K562 (cell line): ENCODE data around the gene TRIM75.

Experiments used
- NBN ChIP-seq: fragments of 450-650 bp; IDR thresholded peaks from 2 replicates; pipeline ENCODE4 v1.6.1; 2016; ENCODE audit warnings: low read depth, mild to moderate bottlenecking
- NFYB ChIP-seq: IDR thresholded peaks from 2 replicates; pipeline ENCODE4 v1.6.1; 2011; ENCODE audit warnings: mild to moderate bottlenecking, moderate library complexity; ENCODE audit not compliant: insufficient read length; ENCODE audit errors: extremely low read depth
- TF ChIP-seq, protein P1 (sequence below), 3 experiments: IDR thresholded peaks in 2 of 3; conservative IDR thresholded peaks in 1 of 3; 2 replicates each; pipeline ENCODE4 v1.5.1; 2011 to 2012; ENCODE audit warnings: low read length in 3 of 3, mild to moderate bottlenecking in 3 of 3, control low read depth in 2 of 3, improper control_type of control experiment in 1 of 3, inconsistent platforms in 1 of 3, low read depth in 1 of 3, mixed read lengths in 1 of 3, moderate library complexity in 1 of 3; ENCODE audit not compliant: insufficient read depth in 2 of 3

DNA sequence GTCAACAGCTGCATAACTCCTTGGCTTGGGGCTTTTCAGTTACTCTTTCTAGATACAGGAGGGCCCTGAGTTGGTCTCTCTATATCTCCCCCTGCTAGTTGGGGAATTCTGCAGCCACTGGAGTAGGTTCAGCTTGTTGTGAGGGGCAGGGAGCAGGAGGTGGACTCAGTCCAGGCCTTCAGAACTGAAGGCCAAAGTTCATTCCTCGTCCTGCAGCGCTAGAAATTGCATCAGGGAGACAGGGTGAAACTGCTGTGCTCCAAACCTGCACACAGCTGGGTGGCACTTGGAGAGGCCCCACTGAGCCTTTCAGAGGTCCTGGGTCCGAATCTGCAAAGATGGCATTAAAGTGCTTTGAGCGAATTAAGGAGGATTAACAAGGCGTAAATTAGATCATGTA is 46.8 kb upstream of the TRIM75 start:
- TF ChIP-seq NFYB (no peak), NBN (no peak)
- TF ChIP-seq, protein P1, sequence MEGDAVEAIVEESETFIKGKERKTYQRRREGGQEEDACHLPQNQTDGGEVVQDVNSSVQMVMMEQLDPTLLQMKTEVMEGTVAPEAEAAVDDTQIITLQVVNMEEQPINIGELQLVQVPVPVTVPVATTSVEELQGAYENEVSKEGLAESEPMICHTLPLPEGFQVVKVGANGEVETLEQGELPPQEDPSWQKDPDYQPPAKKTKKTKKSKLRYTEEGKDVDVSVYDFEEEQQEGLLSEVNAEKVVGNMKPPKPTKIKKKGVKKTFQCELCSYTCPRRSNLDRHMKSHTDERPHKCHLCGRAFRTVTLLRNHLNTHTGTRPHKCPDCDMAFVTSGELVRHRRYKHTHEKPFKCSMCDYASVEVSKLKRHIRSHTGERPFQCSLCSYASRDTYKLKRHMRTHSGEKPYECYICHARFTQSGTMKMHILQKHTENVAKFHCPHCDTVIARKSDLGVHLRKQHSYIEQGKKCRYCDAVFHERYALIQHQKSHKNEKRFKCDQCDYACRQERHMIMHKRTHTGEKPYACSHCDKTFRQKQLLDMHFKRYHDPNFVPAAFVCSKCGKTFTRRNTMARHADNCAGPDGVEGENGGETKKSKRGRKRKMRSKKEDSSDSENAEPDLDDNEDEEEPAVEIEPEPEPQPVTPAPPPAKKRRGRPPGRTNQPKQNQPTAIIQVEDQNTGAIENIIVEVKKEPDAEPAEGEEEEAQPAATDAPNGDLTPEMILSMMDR (IDR thresholded peaks at IDR 0.05 in 2 of 3, conservative IDR thresholded peaks at IDR 0.05 in 1 of 3; ENCODE audit: insufficient read depth in 2 of 3, low read depth in 1 of 3, low read length in 3 of 3), result no peak
